ENCODE measurements around the gene LRRN3.
A peak's percentile ranks its signal among the peaks of the same experiment; 100 is the strongest.

LRRN3 gene

DNA sequence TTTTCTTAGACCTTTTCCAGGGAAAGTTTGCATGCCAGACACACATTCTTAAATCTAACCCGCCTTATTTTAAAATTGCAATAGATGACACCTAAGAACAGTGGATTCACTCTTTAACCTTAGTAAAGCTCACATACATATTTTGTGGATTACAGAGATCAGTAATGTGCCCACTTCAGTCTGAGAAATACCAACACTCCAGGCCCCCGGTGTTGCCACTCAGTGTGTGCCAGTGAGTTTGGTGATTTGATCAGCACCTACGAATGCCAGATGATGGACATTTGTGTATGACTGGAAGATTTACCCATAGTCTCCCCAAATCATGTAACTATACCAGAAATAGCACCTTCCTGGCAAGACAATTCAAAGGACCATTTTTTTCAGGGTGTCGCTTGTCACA is 2.6 kb downstream of the LRRN3 start:
- no peak overlapping the region for H3K4me3 ChIP-seq (ENCODE audit: low read length)
- no peak for DNase-seq (ENCODE audit: low read depth)
- TF ChIP-seq, protein P1, sequence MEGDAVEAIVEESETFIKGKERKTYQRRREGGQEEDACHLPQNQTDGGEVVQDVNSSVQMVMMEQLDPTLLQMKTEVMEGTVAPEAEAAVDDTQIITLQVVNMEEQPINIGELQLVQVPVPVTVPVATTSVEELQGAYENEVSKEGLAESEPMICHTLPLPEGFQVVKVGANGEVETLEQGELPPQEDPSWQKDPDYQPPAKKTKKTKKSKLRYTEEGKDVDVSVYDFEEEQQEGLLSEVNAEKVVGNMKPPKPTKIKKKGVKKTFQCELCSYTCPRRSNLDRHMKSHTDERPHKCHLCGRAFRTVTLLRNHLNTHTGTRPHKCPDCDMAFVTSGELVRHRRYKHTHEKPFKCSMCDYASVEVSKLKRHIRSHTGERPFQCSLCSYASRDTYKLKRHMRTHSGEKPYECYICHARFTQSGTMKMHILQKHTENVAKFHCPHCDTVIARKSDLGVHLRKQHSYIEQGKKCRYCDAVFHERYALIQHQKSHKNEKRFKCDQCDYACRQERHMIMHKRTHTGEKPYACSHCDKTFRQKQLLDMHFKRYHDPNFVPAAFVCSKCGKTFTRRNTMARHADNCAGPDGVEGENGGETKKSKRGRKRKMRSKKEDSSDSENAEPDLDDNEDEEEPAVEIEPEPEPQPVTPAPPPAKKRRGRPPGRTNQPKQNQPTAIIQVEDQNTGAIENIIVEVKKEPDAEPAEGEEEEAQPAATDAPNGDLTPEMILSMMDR (conservative IDR thresholded peaks at IDR 0.05; ENCODE audit: low read depth, low read length): no peak

DNA sequence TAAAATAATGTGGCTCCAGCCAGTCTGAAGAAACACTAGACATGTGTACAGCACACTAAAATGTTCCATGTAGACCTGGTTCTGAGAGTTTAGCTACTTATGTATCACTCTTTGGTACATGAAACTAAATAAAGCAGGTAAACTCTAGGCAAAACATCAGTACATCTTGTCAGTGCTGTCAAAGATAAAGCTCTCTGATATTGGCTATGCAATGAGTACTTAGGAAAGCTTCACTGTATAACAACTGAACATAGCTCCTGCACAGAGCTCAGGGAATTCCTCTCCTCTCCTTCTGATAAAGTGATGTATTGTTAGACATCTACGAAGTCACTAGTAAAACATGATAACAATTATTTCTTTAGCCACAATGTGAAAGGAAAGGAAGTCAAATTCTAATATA is 3.5 kb downstream of the LRRN3 start:
- no peak for DNase-seq (ENCODE audit: low read depth)
- no peak overlapping the region for H3K4me3 ChIP-seq (ENCODE audit: low read length)

DNA sequence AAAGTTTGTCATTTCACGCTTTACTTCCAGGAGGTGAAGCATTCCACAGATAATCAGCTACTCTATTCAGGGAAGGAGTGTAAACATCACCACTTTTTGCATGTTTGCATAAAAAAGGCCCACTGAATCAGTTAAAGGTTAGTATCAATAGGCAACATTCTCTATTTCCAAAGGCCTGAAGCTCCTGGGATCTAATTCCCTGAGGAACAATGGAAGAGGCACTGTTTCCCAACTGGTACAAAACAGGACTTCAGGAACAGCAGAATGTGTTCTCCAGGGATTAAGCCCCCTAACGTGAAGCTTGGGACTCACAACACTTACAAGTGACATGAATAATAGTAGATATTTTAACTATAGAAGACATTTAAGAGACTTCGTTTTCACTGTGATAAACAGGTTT is 6.1 kb downstream of the LRRN3 start:
- TF ChIP-seq, protein P1 (conservative IDR thresholded peaks at IDR 0.05; ENCODE audit: low read depth, low read length): no peak
- H3K4me3 ChIP-seq (ENCODE audit: low read length): no peak overlapping the region

More for the DNA sequence above, 3.5 kb downstream of the LRRN3 start:
- TF ChIP-seq, protein P1 (conservative IDR thresholded peaks at IDR 0.05; ENCODE audit: low read depth, low read length): no peak

DNA sequence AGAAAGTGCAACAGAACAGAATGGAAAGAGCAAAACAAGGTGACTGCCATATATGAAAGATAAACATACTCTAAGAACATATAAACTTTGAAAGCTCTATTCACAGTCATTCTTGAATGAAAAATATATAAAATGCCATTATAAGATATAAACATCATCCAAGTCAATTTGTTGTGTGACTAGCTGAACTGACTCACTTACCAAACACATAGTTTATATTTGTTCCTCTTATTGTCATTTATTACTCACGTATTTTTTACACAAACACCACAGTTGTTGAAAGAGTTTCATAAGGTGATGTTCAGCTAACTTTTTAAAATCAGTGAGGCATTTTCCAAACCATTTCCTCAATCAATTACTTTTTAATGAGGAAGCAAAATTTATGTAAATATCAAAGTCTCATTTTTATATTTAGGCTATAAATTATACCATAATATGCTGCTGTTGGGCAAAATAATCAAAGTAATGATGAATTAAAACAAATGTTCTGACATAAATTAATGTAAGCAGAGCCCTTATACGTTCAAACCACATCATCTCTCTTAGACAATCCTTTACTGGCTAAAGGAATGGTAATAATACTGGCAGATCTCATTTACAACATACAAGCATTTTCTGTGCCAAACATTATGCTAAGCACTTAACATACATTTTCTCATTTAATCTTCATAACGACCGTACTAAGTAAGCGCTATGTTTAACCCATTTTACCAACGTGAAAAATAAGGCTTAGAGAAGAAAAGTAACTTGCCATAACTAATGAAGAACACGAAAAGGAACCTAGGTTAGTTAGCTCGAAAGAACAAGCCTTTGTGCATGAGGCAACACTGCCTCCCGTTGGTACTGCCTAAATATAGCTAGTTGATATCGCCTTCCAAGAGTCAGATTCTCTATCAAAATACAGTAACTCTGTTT is 7.3 kb downstream of the LRRN3 start:
- H3K4me3 ChIP-seq (ENCODE audit: low read length): no peak overlapping the region
- TF ChIP-seq, protein P1 (conservative IDR thresholded peaks at IDR 0.05; ENCODE audit: low read depth, low read length): peak; percentile 66
- DNase-seq (ENCODE audit: low read depth): no peak

More for the DNA sequence above, 6.1 kb downstream of the LRRN3 start:
- no peak for DNase-seq (ENCODE audit: low read depth)

DNA sequence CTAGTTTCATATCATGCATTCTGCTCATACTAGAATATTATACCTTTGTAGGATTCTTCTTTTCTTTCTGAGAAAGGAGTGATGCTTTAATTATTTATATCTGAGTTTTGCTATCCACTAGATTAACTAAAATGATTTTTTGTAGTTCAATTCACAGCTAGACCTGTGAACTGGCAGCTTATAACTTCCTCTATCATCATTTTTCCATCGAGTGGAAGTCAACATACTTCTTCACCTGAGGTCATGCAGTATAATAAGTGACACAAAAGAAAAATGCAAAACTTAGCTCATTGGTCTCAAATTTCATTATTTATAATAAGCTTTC is 8.0 kb downstream of the LRRN3 start:
- no peak overlapping the region for H3K4me3 ChIP-seq (ENCODE audit: low read length)
- no peak for DNase-seq (ENCODE audit: low read depth)
- TF ChIP-seq, protein P1 (conservative IDR thresholded peaks at IDR 0.05; ENCODE audit: low read depth, low read length): no peak

DNA sequence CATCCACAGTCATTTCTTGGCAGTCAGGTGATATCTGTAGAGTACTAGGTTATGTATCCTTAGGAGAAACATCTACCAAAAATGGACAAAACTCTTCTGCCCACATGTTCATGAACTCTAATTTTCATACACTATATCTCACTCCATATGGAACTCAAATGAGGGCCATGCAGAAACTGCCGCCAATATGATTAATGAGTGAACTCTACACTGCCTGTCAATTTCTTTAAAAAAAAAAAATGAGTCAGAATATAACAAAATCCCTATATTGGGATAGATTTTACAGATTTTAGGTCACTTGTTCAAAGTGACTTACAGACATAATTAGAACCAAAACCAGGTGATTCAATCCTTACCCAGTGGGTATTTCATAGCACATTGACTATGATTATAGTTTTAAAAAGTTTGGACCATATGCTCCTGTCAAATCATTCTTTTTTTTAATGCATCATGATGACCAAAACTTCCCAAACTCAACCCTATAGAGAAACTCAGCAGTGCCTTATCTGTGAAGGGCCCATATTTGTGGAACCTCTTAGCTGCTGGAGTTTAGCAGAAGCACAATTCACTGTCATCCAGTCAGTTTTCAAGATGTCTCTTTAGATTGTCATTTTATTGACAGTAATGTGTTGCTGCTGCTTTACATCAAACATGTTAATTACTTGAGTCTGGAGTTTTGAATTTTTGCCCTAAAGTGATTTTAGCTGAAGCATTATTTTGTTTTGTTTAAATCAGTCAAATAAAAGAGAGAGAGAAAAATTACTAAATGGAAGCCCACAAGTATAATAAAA is 11.1 kb downstream of the LRRN3 start:
- DNase-seq (ENCODE audit: low read depth): no peak
- H3K4me3 ChIP-seq (ENCODE audit: low read length): no peak overlapping the region
- TF ChIP-seq, protein P1 (conservative IDR thresholded peaks at IDR 0.05; ENCODE audit: low read depth, low read length): no peak
